ENCODE measurements around the gene CORT.

- TF ChIP-seq, protein P1, sequence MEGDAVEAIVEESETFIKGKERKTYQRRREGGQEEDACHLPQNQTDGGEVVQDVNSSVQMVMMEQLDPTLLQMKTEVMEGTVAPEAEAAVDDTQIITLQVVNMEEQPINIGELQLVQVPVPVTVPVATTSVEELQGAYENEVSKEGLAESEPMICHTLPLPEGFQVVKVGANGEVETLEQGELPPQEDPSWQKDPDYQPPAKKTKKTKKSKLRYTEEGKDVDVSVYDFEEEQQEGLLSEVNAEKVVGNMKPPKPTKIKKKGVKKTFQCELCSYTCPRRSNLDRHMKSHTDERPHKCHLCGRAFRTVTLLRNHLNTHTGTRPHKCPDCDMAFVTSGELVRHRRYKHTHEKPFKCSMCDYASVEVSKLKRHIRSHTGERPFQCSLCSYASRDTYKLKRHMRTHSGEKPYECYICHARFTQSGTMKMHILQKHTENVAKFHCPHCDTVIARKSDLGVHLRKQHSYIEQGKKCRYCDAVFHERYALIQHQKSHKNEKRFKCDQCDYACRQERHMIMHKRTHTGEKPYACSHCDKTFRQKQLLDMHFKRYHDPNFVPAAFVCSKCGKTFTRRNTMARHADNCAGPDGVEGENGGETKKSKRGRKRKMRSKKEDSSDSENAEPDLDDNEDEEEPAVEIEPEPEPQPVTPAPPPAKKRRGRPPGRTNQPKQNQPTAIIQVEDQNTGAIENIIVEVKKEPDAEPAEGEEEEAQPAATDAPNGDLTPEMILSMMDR (IDR thresholded peaks at IDR 0.05; ENCODE audit: low read length) = no peak
- TF ChIP-seq EZH2 (optimal IDR thresholded peaks at IDR 0.05; ENCODE audit: low read depth, low read length) (no peak), EZH2phosphoT487 (IDR thresholded peaks at IDR 0.05; ENCODE audit: low read length) (no peak)
Observed at GRCh38 chr1:10467078-10467477, 17.2 kb downstream of the CORT start.
